ENCODE data around the gene SPIRE1. TPM values are rescaled to one million over a fixed set of nuclear protein-coding genes. Genes with fewer than 3 reads are reported as not detected.

The SPIRE1 gene
- total RNA-seq, 1 experiment from 2014 or later, result 2.5 TPM

- Histone ChIP-seq H3K27ac (ENCODE audit: low read length) (no peak overlapping the region), H3K36me3 (ENCODE audit: insufficient read depth, low read length) (no peaks in the 10 kb centered on the region), H3K4me1 (ENCODE audit: low read length) (peaks cover 11% of the 10 kb centered on the region), H3K27me3 (ENCODE audit: low read length) (no peaks in the 10 kb centered on the region), H3K9me3 (ENCODE audit: low read length) (no peaks in the 10 kb centered on the region), H3K4me2 (ENCODE audit: low read depth, low read length, poor library complexity, severe bottlenecking) (no peak overlapping the region), H3K9ac (ENCODE audit: low read length) (no peak overlapping the region), H3K4me3 (ENCODE audit: low read length) (no peak overlapping the region), H4K20me1 (ENCODE audit: insufficient read depth, low read depth, low read length) (no peaks in the 10 kb centered on the region), H2AFZ (ENCODE audit: low read length) (no peak overlapping the region), H3K9me2 (replicated peaks; ENCODE audit: insufficient read depth, low read length) (no peaks in the 10 kb centered on the region), H3K79me2 (ENCODE audit: low read length) (0 out of 2 replicates have a peak, but pooled peaks cover 4% of the 10 kb centered on the region)
- no peak for DNase-seq
These were observed 233.7 kb downstream of the SPIRE1 start for GRCh38 chr18:12424252-12424651.

DNA sequence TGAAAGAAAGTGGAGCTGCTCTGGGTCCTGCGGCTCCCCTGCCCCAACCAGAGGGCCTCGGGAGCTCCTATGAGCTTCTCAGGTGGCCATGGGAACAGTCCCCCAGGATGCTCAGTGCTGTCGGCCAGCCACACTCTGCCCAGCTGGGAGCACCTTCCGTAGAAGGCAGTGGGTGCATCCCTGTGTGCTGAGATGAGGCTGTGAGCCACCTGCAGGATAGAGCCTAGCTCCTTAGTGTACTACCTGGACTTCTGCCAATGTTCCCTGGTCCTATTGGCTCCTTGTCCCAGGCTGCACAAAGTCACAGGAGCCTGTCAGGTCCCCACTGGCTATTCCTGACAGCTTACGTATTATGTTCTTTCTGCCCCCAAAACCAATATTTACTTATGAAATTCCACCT is 234.1 kb downstream of the SPIRE1 start:
- no peaks in the 10 kb centered on the region for H3K27me3 ChIP-seq (ENCODE audit: low read length)

DNA sequence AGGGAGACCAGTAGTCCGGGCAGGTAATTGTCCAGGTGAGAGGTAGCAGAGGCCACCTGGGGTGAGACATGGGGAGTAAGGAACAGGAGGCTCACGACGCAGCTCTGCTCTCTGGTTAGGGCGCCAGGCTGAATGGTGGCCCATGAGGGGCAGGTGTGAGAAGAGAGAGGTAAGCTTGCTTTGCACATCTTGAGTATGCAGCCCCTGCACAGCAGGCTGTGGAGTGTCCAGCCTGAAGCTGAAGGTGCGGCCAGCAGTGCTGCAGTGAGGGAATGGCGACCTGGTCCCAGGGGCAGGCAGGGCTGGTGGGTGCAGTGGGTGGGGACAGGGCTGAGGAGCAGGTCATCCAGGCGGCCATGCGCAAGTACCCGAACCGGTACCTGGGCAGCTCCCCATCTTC is 234.5 kb downstream of the SPIRE1 start:
- Histone ChIP-seq H3K9me2 (replicated peaks; ENCODE audit: insufficient read depth, low read length) (no peaks in the 10 kb centered on the region), H3K4me2 (ENCODE audit: low read depth, low read length, poor library complexity, severe bottlenecking) (no peak overlapping the region), H3K9ac (ENCODE audit: low read length) (no peak overlapping the region), H3K27me3 (ENCODE audit: low read length) (no peaks in the 10 kb centered on the region), H2AFZ (ENCODE audit: low read length) (no peak overlapping the region), H4K20me1 (ENCODE audit: insufficient read depth, low read depth, low read length) (no peaks in the 10 kb centered on the region), H3K9me3 (ENCODE audit: low read length) (no peaks in the 10 kb centered on the region), H3K4me3 (ENCODE audit: low read length) (no peak overlapping the region), H3K27ac (ENCODE audit: low read length) (no peak overlapping the region), H3K36me3 (ENCODE audit: insufficient read depth, low read length) (no peaks in the 10 kb centered on the region), H3K79me2 (ENCODE audit: low read length) (peaks cover 4% of the 10 kb centered on the region; the same call in 1 of the 2 replicates), H3K4me1 (ENCODE audit: low read length) (peaks cover 11% of the 10 kb centered on the region)
- DNase-seq, result no peak

More for the DNA sequence above, 234.1 kb downstream of the SPIRE1 start:
- H3K4me3 ChIP-seq (ENCODE audit: low read length), result no peak overlapping the region
- peaks cover 11% of the 10 kb centered on the region for H3K4me1 ChIP-seq (ENCODE audit: low read length)
- H3K9me3 ChIP-seq (ENCODE audit: low read length), result no peaks in the 10 kb centered on the region
- H3K4me2 ChIP-seq (ENCODE audit: low read depth, low read length, poor library complexity, severe bottlenecking), result no peak overlapping the region
- no peak overlapping the region for H3K27ac ChIP-seq (ENCODE audit: low read length)
- DNase-seq, result no peak
- no peaks in the 10 kb centered on the region for H3K36me3 ChIP-seq (ENCODE audit: insufficient read depth, low read length)
- no peaks in the 10 kb centered on the region for H3K9me2 ChIP-seq (replicated peaks; ENCODE audit: insufficient read depth, low read length)
- no peak overlapping the region for H3K9ac ChIP-seq (ENCODE audit: low read length)
- 0 out of 2 replicates have a peak, but pooled peaks cover 4% of the 10 kb centered on the region for H3K79me2 ChIP-seq (ENCODE audit: low read length)
- no peak overlapping the region for H2AFZ ChIP-seq (ENCODE audit: low read length)
- H4K20me1 ChIP-seq (ENCODE audit: insufficient read depth, low read depth, low read length), result no peaks in the 10 kb centered on the region

- no peak overlapping the region for H2AFZ ChIP-seq (ENCODE audit: low read length)
- H3K4me3 ChIP-seq (ENCODE audit: low read length), result no peak overlapping the region
- H3K27ac ChIP-seq (ENCODE audit: low read length), result no peak overlapping the region
- peaks cover 11% of the 10 kb centered on the region for H3K4me1 ChIP-seq (ENCODE audit: low read length)
- H3K9ac ChIP-seq (ENCODE audit: low read length), result no peak overlapping the region
- H3K36me3 ChIP-seq (ENCODE audit: insufficient read depth, low read length), result no peaks in the 10 kb centered on the region
- H3K27me3 ChIP-seq (ENCODE audit: low read length), result no peaks in the 10 kb centered on the region
- H3K9me3 ChIP-seq (ENCODE audit: low read length), result no peaks in the 10 kb centered on the region
- no peaks in the 10 kb centered on the region for H4K20me1 ChIP-seq (ENCODE audit: insufficient read depth, low read depth, low read length)
- no peak overlapping the region for H3K4me2 ChIP-seq (ENCODE audit: low read depth, low read length, poor library complexity, severe bottlenecking)
- peaks cover 6% of the 10 kb centered on the region; the same call in 1 of the 2 replicates for H3K79me2 ChIP-seq (ENCODE audit: low read length)
- H3K9me2 ChIP-seq (replicated peaks; ENCODE audit: insufficient read depth, low read length), result no peaks in the 10 kb centered on the region
- DNase-seq, result peak; percentile 79
These were observed 235.0 kb downstream of the SPIRE1 start for GRCh38 chr18:12422936-12423335.

GRCh38 chr18:12421732-12422131 is 236.2 kb downstream of the SPIRE1 start:
- H3K9ac ChIP-seq (ENCODE audit: low read length), result no peak overlapping the region
- no peaks in the 10 kb centered on the region for H3K27me3 ChIP-seq (ENCODE audit: low read length)
- H4K20me1 ChIP-seq (ENCODE audit: insufficient read depth, low read depth, low read length), result no peaks in the 10 kb centered on the region
- H3K79me2 ChIP-seq (ENCODE audit: low read length), result peaks cover 6% of the 10 kb centered on the region; the same call in 1 of the 2 replicates
- no peaks in the 10 kb centered on the region for H3K9me3 ChIP-seq (ENCODE audit: low read length)
- H3K4me3 ChIP-seq (ENCODE audit: low read length), result no peak overlapping the region
- H2AFZ ChIP-seq (ENCODE audit: low read length), result no peak overlapping the region
- no peak overlapping the region for H3K4me2 ChIP-seq (ENCODE audit: low read depth, low read length, poor library complexity, severe bottlenecking)
- peaks cover 11% of the 10 kb centered on the region for H3K4me1 ChIP-seq (ENCODE audit: low read length)
- H3K9me2 ChIP-seq (replicated peaks; ENCODE audit: insufficient read depth, low read length), result no peaks in the 10 kb centered on the region
- DNase-seq, result no peak
- H3K27ac ChIP-seq (ENCODE audit: low read length), result no peak overlapping the region
- H3K36me3 ChIP-seq (ENCODE audit: insufficient read depth, low read length), result no peaks in the 10 kb centered on the region

DNA sequence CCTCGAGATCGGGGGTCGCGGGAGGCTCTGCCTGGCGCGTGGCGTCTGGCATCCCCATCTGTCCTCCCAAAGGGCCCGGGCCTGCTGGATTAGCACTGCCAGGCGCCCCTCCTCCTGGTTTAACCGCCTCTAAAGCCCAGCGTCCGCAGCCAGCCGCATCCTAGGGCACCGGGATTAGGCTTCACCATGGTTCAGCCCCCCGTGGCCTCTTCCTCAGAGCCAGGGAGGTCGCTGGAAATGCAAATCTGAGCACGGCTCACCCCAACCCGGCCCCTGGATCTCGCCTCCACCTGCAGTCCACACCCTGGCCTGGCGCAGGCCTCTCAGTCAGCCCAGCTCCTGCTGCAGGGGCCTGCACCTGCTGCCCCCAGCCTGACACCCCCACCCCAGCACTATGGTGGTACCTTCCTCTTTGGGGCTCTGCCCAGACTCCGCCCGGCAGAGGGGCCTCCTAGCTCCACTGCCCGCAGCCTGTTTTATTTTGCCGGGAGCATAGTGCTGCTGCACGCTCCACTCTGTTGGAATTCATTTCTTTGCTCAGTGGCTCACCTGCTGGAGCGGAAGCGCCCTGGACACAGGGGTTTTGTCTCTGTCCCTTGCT is 237.0 kb downstream of the SPIRE1 start:
- Histone ChIP-seq H2AFZ (ENCODE audit: low read length) (no peak overlapping the region; the same call in 1 of the 2 replicates), H4K20me1 (ENCODE audit: insufficient read depth, low read depth, low read length) (no peaks in the 10 kb centered on the region), H3K9ac (ENCODE audit: low read length) (peak overlapping the region; percentile 67), H3K4me3 (ENCODE audit: low read length) (peak overlapping the region; percentile 57; the same call in 1 of the 2 replicates), H3K79me2 (ENCODE audit: low read length) (peaks cover 10% of the 10 kb centered on the region), H3K27ac (ENCODE audit: low read length) (peak overlapping the region; percentile 61), H3K9me2 (replicated peaks; ENCODE audit: insufficient read depth, low read length) (no peaks in the 10 kb centered on the region), H3K9me3 (ENCODE audit: low read length) (no peaks in the 10 kb centered on the region), H3K4me1 (ENCODE audit: low read length) (peaks cover 11% of the 10 kb centered on the region), H3K4me2 (ENCODE audit: low read depth, low read length, poor library complexity, severe bottlenecking) (peak overlapping the region; percentile 61), H3K36me3 (ENCODE audit: insufficient read depth, low read length) (no peaks in the 10 kb centered on the region), H3K27me3 (ENCODE audit: low read length) (no peaks in the 10 kb centered on the region)
- peak; percentile 73 for DNase-seq

- H3K79me2 ChIP-seq (ENCODE audit: low read length), result peaks cover 24% of the 10 kb centered on the region
- H3K27me3 ChIP-seq (ENCODE audit: low read length), result no peaks in the 10 kb centered on the region
- DNase-seq, result no peak
- no peak overlapping the region for H3K4me2 ChIP-seq (ENCODE audit: low read depth, low read length, poor library complexity, severe bottlenecking)
- H3K4me1 ChIP-seq (ENCODE audit: low read length), result peaks cover 11% of the 10 kb centered on the region
- no peak overlapping the region for H3K27ac ChIP-seq (ENCODE audit: low read length)
- no peak overlapping the region for H3K9ac ChIP-seq (ENCODE audit: low read length)
- no peaks in the 10 kb centered on the region for H4K20me1 ChIP-seq (ENCODE audit: insufficient read depth, low read depth, low read length)
- no peaks in the 10 kb centered on the region for H3K9me3 ChIP-seq (ENCODE audit: low read length)
- H3K9me2 ChIP-seq (replicated peaks; ENCODE audit: insufficient read depth, low read length), result no peaks in the 10 kb centered on the region
- H3K36me3 ChIP-seq (ENCODE audit: insufficient read depth, low read length), result no peaks in the 10 kb centered on the region
- H2AFZ ChIP-seq (ENCODE audit: low read length), result no peak overlapping the region
- H3K4me3 ChIP-seq (ENCODE audit: low read length), result no peak overlapping the region
These were observed 240.2 kb downstream of the SPIRE1 start for GRCh38 chr18:12417687-12418086.

DNA sequence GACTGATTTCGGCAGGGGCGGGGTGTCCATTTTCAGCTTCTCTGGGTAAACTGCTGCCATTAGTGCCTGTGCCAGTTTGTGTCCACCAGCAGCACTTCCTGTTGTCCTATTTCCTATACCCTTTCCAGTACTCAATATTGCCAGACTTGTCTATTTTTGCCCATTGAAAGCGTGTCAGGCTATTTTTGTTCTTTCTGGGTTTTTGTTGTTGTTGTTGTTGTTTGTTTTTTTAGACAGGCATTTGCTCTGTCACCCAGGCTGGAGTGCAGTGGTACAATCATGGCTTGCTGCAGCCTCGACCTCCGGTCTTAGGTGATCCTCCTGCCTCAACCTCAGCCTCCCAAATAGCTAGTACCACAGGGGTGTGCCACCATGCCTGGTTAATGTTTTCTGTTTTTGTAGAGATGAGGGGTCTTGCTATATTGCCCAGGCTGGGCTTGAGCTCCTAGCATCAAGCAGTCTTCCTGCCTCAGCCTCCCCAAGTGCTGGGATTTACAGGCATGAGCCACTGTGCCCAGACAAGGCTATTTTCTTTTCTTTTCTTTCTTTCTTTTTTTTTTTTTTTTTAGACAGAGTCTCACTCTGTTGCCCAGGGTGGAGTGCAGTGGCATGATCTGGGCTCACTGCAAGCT is 241.7 kb downstream of the SPIRE1 start:
- H2AFZ ChIP-seq (ENCODE audit: low read length), result no peak overlapping the region
- no peaks in the 10 kb centered on the region for H3K9me2 ChIP-seq (replicated peaks; ENCODE audit: insufficient read depth, low read length)
- no peak overlapping the region for H3K4me2 ChIP-seq (ENCODE audit: low read depth, low read length, poor library complexity, severe bottlenecking)
- no peaks in the 10 kb centered on the region for H3K27me3 ChIP-seq (ENCODE audit: low read length)
- H3K9ac ChIP-seq (ENCODE audit: low read length), result no peak overlapping the region
- H4K20me1 ChIP-seq (ENCODE audit: insufficient read depth, low read depth, low read length), result no peaks in the 10 kb centered on the region
- no peaks in the 10 kb centered on the region for H3K9me3 ChIP-seq (ENCODE audit: low read length)
- H3K79me2 ChIP-seq (ENCODE audit: low read length), result peaks cover 27% of the 10 kb centered on the region
- no peaks in the 10 kb centered on the region for H3K36me3 ChIP-seq (ENCODE audit: insufficient read depth, low read length)
- H3K4me1 ChIP-seq (ENCODE audit: low read length), result peaks cover 5% of the 10 kb centered on the region
- H3K27ac ChIP-seq (ENCODE audit: low read length), result no peak overlapping the region
- H3K4me3 ChIP-seq (ENCODE audit: low read length), result no peak overlapping the region
- DNase-seq, result no peak
